SU-DHL-6 (cell line): ENCODE data around the gene SYDE2.

Experiments
- CTCF ChIP-seq: fragments of 200-600 bp; sonication (generic); IDR thresholded peaks from one replicate; pipeline ENCODE4 v1.5.1; 2017; ENCODE audit warnings: antibody characterized with exemption, mild to moderate bottlenecking, low read length, moderate library complexity; ENCODE audit not compliant: insufficient read depth, poor library complexity, severe bottlenecking
- EZH2phosphoT487 ChIP-seq: fragments of 200-600 bp; sonication (generic), shearing (Covaris generic); conservative IDR thresholded peaks from 2 replicates; pipeline ENCODE4 v1.6.1; 2018; ENCODE audit warnings: mild to moderate bottlenecking, antibody characterized with exemption, low read length, moderate library complexity, mixed read lengths

GRCh38 chr1:85180869-85181268 is 19.9 kb downstream of the SYDE2 start:
- TF ChIP-seq CTCF (no peak), EZH2phosphoT487 (no peak)
